Right renal pelvis (tissue), 4 donors: ENCODE measurements around the gene AADACL2. TPM values are rescaled to one million over a fixed set of nuclear protein-coding genes. Genes with fewer than 3 reads are reported as not detected.

Experiments
- DNase-seq, 4 donors: peaks; one replicate each; pipeline ENCODE4 v3.0.0-alpha.2; 2013; ENCODE audit warnings: low read depth in 4 of 4, low spot score in 3 of 4, missing footprints in 1 of 4
- polyA plus RNA-seq, 4 donors: library from polyadenylated mRNA; unstranded; fragments of 120-200 nt; gene quantifications; one replicate each; pipeline ENCODE4 v1.2.1, GENCODE V29; 2013; ENCODE audit not compliant: insufficient read length in 4 of 4

Gene AADACL2
- polyA plus RNA-seq, 4 donors, result not detected

- DNase-seq, result no peak
Measured at GRCh38 chr3:151798466-151798865, 64.7 kb downstream of the AADACL2 start.

GRCh38 chr3:151800431-151800830, 66.7 kb downstream of the AADACL2 start:
- DNase-seq, result no peak

GRCh38 chr3:151804267-151804666, 70.5 kb downstream of the AADACL2 start:
- no peak for DNase-seq

GRCh38 chr3:151806838-151807237, 73.1 kb downstream of the AADACL2 start:
- no peak for DNase-seq

Other genes with a start within 250 kb of the AADACL2 start
- under 1 TPM; 0.10 to 0.31 (median 0.25) TPM for gene AADAC, start 80.2 kb downstream of the AADACL2 start, polyA plus RNA-seq
- gene SUCNR1, start 139.7 kb downstream of the AADACL2 start, polyA plus RNA-seq, result 10 to 100 TPM in 2 of 4 donors, 1 to 10 TPM in 2; 8.1 to 16.8 (median 9.9) TPM